ENCODE measurements around the gene RABAC1. TPM values are rescaled to one million over a fixed set of nuclear protein-coding genes. Genes with fewer than 3 reads are reported as not detected.

The RABAC1 gene
- total RNA-seq, 1 donor from 2014 or later, result 124 TPM

GRCh38 chr19:41907994-41908615 lies 51.0 kb downstream of the RABAC1 start:
- Mint-ChIP-seq H3K4me1 (ENCODE audit: unreplicated experiment) (no peaks in the 10 kb centered on the region), H3K4me3 (no peak overlapping the region), H3K27ac (no peak overlapping the region), H3K36me3 (peaks cover 9% of the 10 kb centered on the region), H3K9me3 (no peaks in the 10 kb centered on the region), H3K27me3 (peaks cover 36% of the 10 kb centered on the region)
- no peak for TF ChIP-seq CTCF (conservative IDR thresholded peaks at IDR 0.05)
- DNase-seq (ENCODE audit: extremely low spot score, unreplicated experiment), result no peak

GRCh38 chr19:41906916-41907680 lies 52.0 kb downstream of the RABAC1 start:
- H3K9me3 Mint-ChIP-seq, result no peaks in the 10 kb centered on the region
- peaks cover 26% of the 10 kb centered on the region for H3K27me3 Mint-ChIP-seq
- TF ChIP-seq CTCF (conservative IDR thresholded peaks at IDR 0.05), result no peak
- no peaks in the 10 kb centered on the region for H3K4me1 Mint-ChIP-seq (ENCODE audit: unreplicated experiment)
- no peak overlapping the region for H3K27ac Mint-ChIP-seq
- no peak for DNase-seq (ENCODE audit: extremely low spot score, unreplicated experiment)
- peaks cover 9% of the 10 kb centered on the region for H3K36me3 Mint-ChIP-seq
- no peak overlapping the region for H3K4me3 Mint-ChIP-seq

Other genes starting within 250 kb of the RABAC1 start
- gene CEACAM6, start 203.8 kb downstream of the RABAC1 start, total RNA-seq (ENCODE audit: low replicate concordance), result 29.8 and 76.1 TPM in 2 replicates
- not detected in 2 replicates for gene CEACAM3, start 162.7 kb downstream of the RABAC1 start, total RNA-seq (ENCODE audit: low replicate concordance)
- not detected in 2 replicates for gene LYPD4, start 114.6 kb downstream of the RABAC1 start, total RNA-seq (ENCODE audit: low replicate concordance)
- not detected in 2 replicates for gene DMRTC2, start 114.3 kb downstream of the RABAC1 start, total RNA-seq (ENCODE audit: low replicate concordance)
- 3,159 and 4,081 TPM in 2 replicates for gene RPS19, start 99.1 kb downstream of the RABAC1 start, total RNA-seq (ENCODE audit: low replicate concordance)
- 0.48 and 0.52 TPM in 2 replicates for gene CD79A, start 82.0 kb downstream of the RABAC1 start, total RNA-seq (ENCODE audit: low replicate concordance)
- gene ARHGEF1, start 76.1 kb downstream of the RABAC1 start, total RNA-seq (ENCODE audit: low replicate concordance), result 51.7 and 58.9 TPM in 2 replicates
- 0.17 and 0.24 TPM in 2 replicates for gene ERFL, start 30.9 kb downstream of the RABAC1 start, total RNA-seq (ENCODE audit: low replicate concordance)
- gene ATP1A3, start 34.9 kb upstream of the RABAC1 start, total RNA-seq (ENCODE audit: low replicate concordance), result 5.6 TPM in 1 of 2 replicates, not detected in the other
- gene GRIK5, start 110.9 kb upstream of the RABAC1 start, total RNA-seq (ENCODE audit: low replicate concordance), result 1.8 and 5.8 TPM in 2 replicates
- 20.1 and 20.5 TPM in 2 replicates for gene ZNF574, start 116.8 kb upstream of the RABAC1 start, total RNA-seq (ENCODE audit: low replicate concordance)
- gene POU2F2, start 173.1 kb upstream of the RABAC1 start, total RNA-seq (ENCODE audit: low replicate concordance), result 0.57 and 1.7 TPM in 2 replicates

Measured in type B pancreatic cell (in vitro differentiated cells).